NCI-H524 treated with DMSO at 0.1 percent for 48 hours (cell line): ENCODE results near the gene ANKRD13C.
"Not testable (repeated sequence)": the region's sequence is repeated elsewhere in the genome, so short reads cannot be mapped to it uniquely, and the experiment has no call there.

Experiments used
- DNase-seq: peaks from one replicate; lab custom pipeline; 2025; lab: John Stamatoyannopoulos, UW

ANKRD13C gene, protein sequence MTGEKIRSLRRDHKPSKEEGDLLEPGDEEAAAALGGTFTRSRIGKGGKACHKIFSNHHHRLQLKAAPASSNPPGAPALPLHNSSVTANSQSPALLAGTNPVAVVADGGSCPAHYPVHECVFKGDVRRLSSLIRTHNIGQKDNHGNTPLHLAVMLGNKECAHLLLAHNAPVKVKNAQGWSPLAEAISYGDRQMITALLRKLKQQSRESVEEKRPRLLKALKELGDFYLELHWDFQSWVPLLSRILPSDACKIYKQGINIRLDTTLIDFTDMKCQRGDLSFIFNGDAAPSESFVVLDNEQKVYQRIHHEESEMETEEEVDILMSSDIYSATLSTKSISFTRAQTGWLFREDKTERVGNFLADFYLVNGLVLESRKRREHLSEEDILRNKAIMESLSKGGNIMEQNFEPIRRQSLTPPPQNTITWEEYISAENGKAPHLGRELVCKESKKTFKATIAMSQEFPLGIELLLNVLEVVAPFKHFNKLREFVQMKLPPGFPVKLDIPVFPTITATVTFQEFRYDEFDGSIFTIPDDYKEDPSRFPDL

GRCh38 chr1:70354332-70355110 lies at the start of gene ANKRD13C:
TSS of gene ANKRD13C (minus strand) at chr1:70354722. CDS start at chr1:70354408, 314 bp downstream.
- peak; percentile 59 for DNase-seq

DNA sequence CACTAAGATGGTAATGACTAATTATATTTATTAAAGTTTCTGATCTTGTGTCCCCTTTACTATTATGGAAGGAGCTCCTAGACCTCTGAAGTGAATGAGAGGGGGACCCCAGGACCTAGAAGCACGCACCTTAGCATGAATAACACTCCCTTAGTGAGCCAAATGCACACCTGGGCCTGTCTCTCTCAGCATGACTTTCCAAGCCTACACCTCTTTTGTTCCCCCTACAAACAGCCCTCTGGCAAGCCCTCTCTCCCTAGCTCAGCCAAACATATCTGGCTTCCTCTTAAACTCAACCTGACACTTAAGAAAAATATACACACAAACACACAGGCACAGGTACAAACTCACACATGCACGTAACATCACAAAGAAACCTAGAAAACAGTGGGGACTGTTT lies 49.2 kb upstream of the ANKRD13C start:
- DNase-seq = no peak

GRCh38 chr1:70401974-70402373 lies 47.5 kb upstream of the ANKRD13C start:
- DNase-seq = no peak

GRCh38 chr1:70400335-70400734 lies 45.8 kb upstream of the ANKRD13C start:
- DNase-seq = no peak

GRCh38 chr1:70397013-70397412 lies 42.5 kb upstream of the ANKRD13C start:
- no peak for DNase-seq

GRCh38 chr1:70396607-70397006 lies 42.1 kb upstream of the ANKRD13C start:
- no peak for DNase-seq

DNA sequence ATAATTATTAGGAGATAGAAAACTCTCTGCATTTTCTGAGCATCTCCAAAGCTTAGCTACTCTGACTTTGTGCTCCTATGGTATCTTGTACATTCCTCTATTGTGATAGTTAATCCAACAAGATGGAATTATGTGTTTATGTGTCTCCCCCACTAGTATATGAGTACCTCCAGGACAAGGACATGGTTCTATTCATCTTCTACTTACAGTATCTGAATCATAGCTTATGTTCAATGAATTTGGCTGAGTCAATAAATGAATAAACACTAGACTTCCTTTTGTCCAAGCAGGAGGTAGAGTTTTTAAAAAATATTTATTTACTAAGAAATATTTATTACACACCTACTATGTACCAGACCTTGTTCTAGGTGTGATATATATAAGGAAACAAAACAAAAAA lies 38.1 kb upstream of the ANKRD13C start:
- DNase-seq = no peak

DNA sequence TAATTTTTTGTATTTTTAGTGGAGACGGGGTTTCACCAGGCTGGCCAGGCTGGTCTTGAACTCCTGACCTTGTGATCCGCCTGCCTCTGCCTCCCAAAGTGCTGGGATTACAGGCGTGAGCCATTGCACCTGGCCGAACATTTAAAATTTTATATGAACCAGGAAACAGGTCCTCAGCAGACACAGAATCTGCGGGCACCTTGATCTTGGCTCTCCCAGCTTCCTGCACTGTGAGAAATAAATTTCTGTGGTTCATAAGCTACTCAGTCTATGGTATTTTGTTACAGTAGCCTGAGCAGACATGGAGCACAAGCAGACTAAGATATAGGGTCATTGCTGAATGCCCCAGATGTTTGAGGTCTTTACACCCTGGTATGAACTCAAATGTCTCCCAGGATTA lies 33.0 kb upstream of the ANKRD13C start:
- DNase-seq = no peak

- DNase-seq = no peak
Measured at GRCh38 chr1:70386121-70386520, 31.6 kb upstream of the ANKRD13C start.

DNA sequence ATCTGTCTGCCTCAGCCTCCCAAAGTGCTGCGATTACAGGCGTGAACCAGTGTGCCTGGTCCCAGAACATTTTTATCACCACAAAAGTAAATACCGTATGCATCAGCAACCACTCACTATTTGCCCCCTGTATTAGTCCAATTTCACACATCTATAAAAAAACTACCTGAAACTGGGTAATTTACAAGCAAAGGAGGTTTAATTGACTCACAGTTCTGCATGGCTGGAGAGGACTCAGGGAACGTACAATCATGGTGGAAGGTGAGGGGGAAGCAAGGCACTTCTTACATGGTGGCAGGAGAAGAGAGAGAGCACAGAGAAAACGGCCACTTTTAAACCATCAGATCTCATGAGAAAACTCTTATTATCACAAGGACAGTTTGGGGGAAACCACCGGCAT lies 31.0 kb upstream of the ANKRD13C start:
- DNase-seq = no peak

DNA sequence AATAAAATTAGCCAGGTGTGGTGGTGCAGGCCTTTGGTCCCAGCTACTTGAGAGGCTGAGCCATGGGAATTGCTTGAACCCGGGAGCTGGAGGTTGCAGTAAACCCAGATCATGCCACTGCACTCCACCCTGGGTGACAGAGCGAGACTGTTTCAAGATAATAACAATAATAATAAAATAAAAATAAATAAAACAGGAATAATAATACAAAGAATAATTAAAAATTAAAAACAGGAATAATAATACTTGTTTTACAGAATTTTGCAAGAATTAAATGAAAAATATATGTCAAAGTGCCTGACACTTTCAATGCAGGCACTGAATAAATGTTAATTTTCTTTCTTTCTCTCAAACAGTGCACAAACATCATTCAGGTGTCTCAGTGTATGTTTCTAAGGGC lies 30.0 kb upstream of the ANKRD13C start:
- no peak for DNase-seq

- no peak for DNase-seq
Measured at GRCh38 chr1:70383483-70383882, 29.0 kb upstream of the ANKRD13C start.

- no peak for DNase-seq
Measured at GRCh38 chr1:70382682-70383081, 28.2 kb upstream of the ANKRD13C start.

- no peak for DNase-seq
Measured at GRCh38 chr1:70376196-70376595, 21.7 kb upstream of the ANKRD13C start.

DNA sequence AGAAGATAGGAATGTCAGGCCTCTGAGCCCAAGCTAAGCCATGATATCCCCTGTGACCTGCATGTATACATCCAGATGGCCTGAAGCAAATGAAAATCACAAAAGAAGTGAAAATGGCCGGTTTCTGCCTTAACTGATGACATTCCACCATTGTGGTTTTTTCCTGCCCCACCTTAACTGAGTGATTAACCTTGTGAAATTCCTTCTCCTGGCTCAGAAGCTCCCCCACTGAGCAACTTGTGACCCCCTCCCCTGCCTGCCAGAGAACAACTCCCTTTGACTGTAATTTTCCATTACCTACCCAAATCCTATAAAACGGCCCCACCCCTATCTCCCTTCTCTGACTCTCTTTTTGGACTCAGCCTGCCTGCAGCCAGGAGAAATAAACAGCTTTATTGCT lies 19.1 kb upstream of the ANKRD13C start:
- DNase-seq = not testable (repeated sequence)

DNA sequence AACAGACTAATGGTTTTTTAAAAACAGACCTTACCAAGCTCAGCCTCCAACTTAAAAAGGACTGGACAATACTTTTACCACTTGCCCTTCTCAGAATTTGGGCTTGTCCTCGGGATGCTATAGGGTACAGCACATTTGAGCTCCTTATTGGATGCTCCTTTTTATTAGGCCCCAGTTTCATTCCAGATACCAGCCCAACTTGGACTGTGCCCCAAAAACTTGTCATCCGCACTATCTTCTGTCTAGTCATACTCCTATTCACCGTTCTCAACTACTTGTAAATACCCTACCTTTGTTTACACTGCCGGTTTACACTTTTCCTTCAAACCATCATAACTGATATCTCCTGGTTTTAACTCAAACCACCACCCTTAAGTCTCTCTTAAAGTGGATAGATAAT lies 17.9 kb upstream of the ANKRD13C start:
- no peak for DNase-seq

- DNase-seq = not testable (repeated sequence)
Measured at GRCh38 chr1:70371586-70371985, 17.1 kb upstream of the ANKRD13C start.

GRCh38 chr1:70367397-70367796 lies 12.9 kb upstream of the ANKRD13C start:
- DNase-seq = not testable (repeated sequence)

GRCh38 chr1:70366997-70367396 lies 12.5 kb upstream of the ANKRD13C start:
- not testable (repeated sequence) for DNase-seq

DNA sequence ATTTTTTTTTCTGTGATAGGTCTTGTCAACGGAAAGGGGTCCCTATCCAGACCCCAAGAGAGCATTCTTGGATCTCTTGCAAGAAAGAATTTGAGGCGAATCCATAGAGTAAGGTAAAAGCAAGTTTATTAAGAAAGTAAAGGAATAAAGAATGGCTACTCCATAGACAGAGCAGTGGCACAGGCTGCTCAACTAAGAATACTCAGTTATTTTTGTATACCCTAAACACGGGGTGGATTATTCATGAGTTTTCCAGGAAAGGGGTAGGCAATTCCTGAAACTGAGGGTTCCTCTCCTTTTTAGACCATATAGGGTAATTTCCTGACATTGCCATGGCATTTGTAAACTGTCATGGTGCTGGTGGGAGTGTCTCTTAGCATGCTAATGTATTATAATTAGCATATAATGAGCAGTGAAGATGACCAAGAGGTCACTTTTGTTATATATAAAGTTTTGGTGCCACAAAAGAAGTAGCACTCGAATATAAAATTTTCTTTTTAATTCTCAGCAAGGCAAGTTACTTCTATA lies 12.0 kb upstream of the ANKRD13C start:
- not testable (repeated sequence) for DNase-seq

DNA sequence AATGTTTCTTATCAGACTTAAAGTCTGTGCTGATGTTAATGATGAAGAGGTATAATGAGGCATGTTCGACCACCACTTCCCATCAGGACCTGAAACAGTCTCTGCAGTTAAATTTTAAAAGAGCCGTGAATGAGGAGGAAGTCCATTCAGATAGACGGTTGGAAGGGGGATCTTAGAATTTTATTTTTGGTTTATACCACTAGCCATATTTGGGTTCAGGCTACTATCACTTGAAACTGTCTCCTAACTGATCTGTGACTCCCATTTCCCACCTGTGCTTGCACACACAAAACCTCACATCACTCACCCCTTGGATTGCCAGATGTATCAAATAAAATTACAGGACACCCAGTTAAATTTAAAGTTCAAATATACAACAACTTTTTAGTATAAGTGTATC lies 9.9 kb upstream of the ANKRD13C start:
- no peak for DNase-seq

GRCh38 chr1:70361727-70362398 lies 7.3 kb upstream of the ANKRD13C start:
- no peak for DNase-seq
